Caco-2 (cell line): ENCODE data around the gene RFC1. TPM values are rescaled to one million over a fixed set of nuclear protein-coding genes. Genes with fewer than 3 reads are reported as not detected.
"Not testable (repeated sequence)": the region's sequence is repeated elsewhere in the genome, so short reads cannot be mapped to it uniquely, and the experiment has no call there.

Experiments used
- BruUV-seq: library from RNA; stranded (reverse); fragments of 400-500 nt; replicated peaks from 2 replicates; lab custom pipeline; 2021; lab: Mats Ljungman, UMichigan
- CTCF ChIA-PET: fragments of 300-600 bp; sonication (Branson Sonifier 250); formaldehyde crosslinking; loops from one replicate; lab custom pipeline; 2022; ENCODE audit warnings: antibody characterized with exemption; lab: Charles Lee
- POLR2A ChIA-PET: fragments of 300-600 bp; sonication (Branson Sonifier 250); formaldehyde crosslinking; loops from one replicate; lab custom pipeline; 2022; ENCODE audit warnings: antibody characterized with exemption; lab: Charles Lee
- DNase-seq, 2 experiments: peaks; one replicate each; pipeline versions ENCODE4 v3.0.0 to v3.0.0-alpha.2; 2020 to 2022
- H3K27me3 ChIP-seq: replicated peaks from 2 replicates; pipeline ENCODE4 v1.6.0; 2011; ENCODE audit warnings: low read length; ENCODE audit not compliant: control insufficient read depth, insufficient read depth
- H3K36me3 ChIP-seq: 2 replicates; pipeline ENCODE4 v1.5.1; 2011; ENCODE audit warnings: low read length; ENCODE audit not compliant: control insufficient read depth, insufficient read depth
- H3K4me1 ChIP-seq: fragments of 250-450 bp; sonication (Bioruptor Pico); 2 replicates; pipeline ENCODE4 v1.5.1; 2020; ENCODE audit warnings: mild to moderate bottlenecking
- H3K4me3 ChIP-seq: 2 replicates; pipeline ENCODE4 v1.5.1; 2011; ENCODE audit warnings: low read depth, mild to moderate bottlenecking, control low read depth, low read length
- H3K9me3 ChIP-seq: fragments of 250-450 bp; sonication (Bioruptor Pico); 2 replicates; pipeline ENCODE4 v1.5.1; 2020; ENCODE audit warnings: mild to moderate bottlenecking, moderate library complexity
- H3K27ac Mint-ChIP-seq: one replicate; pipeline ENCODE4 v1.8.0; 2022; ENCODE audit warnings: mixed read lengths; ENCODE audit not compliant: unreplicated experiment
- H3K27me3 Mint-ChIP-seq: one replicate; pipeline ENCODE4 v1.8.0; 2022; ENCODE audit warnings: mixed read lengths; ENCODE audit not compliant: insufficient read depth, unreplicated experiment
- H3K36me3 Mint-ChIP-seq: one replicate; pipeline ENCODE4 v1.8.0; 2022; ENCODE audit warnings: mild to moderate bottlenecking, mixed read lengths; ENCODE audit not compliant: insufficient read depth, unreplicated experiment
- H3K4me1 Mint-ChIP-seq: one replicate; pipeline ENCODE4 v1.8.0; 2022; ENCODE audit warnings: low read depth, mixed read lengths; ENCODE audit not compliant: unreplicated experiment
- H3K4me3 Mint-ChIP-seq: one replicate; pipeline ENCODE4 v1.8.0; 2022; ENCODE audit warnings: mild to moderate bottlenecking, moderate library complexity, mixed read lengths; ENCODE audit not compliant: unreplicated experiment
- H3K9me3 Mint-ChIP-seq: one replicate; pipeline ENCODE4 v1.8.0; 2022; ENCODE audit warnings: mixed read lengths; ENCODE audit not compliant: unreplicated experiment
- intact Hi-C: fragments of 100-400 bp; cut with micrococcal nuclease; formaldehyde crosslinking; loops from one replicate; pipeline ENCODE4 v1.10.0; 2022; ENCODE audit not compliant: unreplicated experiment
- total RNA-seq: library from RNA; stranded (reverse); gene quantifications from 2 replicates; pipeline ENCODE4 v1.2.3, GENCODE V29; 2022
- TF ChIP-seq, protein P1 (sequence below), 2 experiments: fragments of 200-600 bp in 1 of 2; IDR thresholded peaks; 1 replicate in 1 of 2; 2 replicates in 1 of 2; pipeline versions ENCODE4 v1.5.1 to v1.8.0; 2011 to 2022; ENCODE audit warnings: antibody characterized with exemption in 1 of 2, control low read depth in 1 of 2, inconsistent platforms in 1 of 2, low read depth in 1 of 2, low read length in 1 of 2, mild to moderate bottlenecking in 1 of 2, moderate library complexity in 1 of 2; ENCODE audit not compliant: insufficient read depth in 1 of 2, severe bottlenecking in 1 of 2, unreplicated experiment in 1 of 2

The RFC1 gene
- total RNA-seq, 1 experiment from 2014 or later = 63.4 TPM

DNA sequence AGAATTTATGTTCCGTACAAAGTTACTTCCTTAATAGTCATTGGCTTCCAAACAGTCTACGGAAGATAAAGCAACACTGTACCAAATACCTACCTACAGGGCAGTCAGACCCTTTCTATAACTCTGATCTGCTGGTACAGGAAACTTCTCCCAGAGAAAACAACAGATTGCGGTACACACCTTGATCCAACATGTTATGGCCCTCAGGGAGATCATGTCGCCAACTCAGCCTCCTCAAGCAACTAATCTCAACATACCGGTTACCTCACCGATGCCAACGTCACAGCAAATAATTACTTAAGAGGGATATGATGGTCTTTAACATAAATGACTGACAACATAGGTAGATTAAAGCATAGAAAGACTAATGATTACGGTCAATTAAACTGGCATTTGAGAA lies 70.4 kb downstream of the RFC1 start:
- H3K4me3 Mint-ChIP-seq = no peak overlapping the region
- no peak for DNase-seq
- H3K27ac Mint-ChIP-seq = no peak overlapping the region
- no peaks in the 10 kb centered on the region for H3K27me3 Mint-ChIP-seq
- Histone ChIP-seq H3K27me3 (no peaks in the 10 kb centered on the region), H3K9me3 (no peaks in the 10 kb centered on the region), H3K36me3 (0 out of 2 replicates have a peak, but pooled peaks cover 1% of the 10 kb centered on the region), H3K4me1 (no peaks in the 10 kb centered on the region), H3K4me3 (no peak overlapping the region)
- no peaks in the 10 kb centered on the region for H3K4me1 Mint-ChIP-seq
- H3K9me3 Mint-ChIP-seq = no peaks in the 10 kb centered on the region
- ChIA-PET POLR2A (no interaction called here), CTCF (no interaction called here)
- TF ChIP-seq, protein P1, sequence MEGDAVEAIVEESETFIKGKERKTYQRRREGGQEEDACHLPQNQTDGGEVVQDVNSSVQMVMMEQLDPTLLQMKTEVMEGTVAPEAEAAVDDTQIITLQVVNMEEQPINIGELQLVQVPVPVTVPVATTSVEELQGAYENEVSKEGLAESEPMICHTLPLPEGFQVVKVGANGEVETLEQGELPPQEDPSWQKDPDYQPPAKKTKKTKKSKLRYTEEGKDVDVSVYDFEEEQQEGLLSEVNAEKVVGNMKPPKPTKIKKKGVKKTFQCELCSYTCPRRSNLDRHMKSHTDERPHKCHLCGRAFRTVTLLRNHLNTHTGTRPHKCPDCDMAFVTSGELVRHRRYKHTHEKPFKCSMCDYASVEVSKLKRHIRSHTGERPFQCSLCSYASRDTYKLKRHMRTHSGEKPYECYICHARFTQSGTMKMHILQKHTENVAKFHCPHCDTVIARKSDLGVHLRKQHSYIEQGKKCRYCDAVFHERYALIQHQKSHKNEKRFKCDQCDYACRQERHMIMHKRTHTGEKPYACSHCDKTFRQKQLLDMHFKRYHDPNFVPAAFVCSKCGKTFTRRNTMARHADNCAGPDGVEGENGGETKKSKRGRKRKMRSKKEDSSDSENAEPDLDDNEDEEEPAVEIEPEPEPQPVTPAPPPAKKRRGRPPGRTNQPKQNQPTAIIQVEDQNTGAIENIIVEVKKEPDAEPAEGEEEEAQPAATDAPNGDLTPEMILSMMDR (IDR thresholded peaks at IDR 0.05; ENCODE audit: insufficient read depth in 1 of 2, low read depth in 1 of 2, low read length in 1 of 2, severe bottlenecking in 1 of 2, unreplicated experiment in 1 of 2) = no peak
- intact Hi-C loops = no loop called here
- H3K36me3 Mint-ChIP-seq = peaks cover 75% of the 10 kb centered on the region
- no TSS peak for BruUV-seq

DNA sequence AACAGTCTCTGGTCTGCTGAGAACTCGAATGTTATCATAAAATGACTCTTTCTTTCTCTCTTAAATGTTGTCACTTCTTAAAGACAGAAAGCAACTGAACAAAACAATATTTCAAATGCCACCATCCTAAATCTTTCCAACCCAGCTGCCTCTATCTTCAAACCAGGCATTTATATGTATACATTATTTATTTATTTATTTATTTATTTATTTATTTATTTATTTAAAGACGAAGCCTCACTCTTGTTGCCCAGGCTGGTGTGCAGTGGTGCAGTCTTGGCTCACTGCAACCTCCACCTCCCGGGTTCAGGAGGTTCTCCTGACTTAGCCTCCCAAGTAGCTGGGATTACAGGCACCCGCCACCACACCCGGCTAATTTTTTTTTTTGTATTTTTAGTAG lies 73.7 kb downstream of the RFC1 start:
- BruUV-seq, H3K27ac Mint-ChIP-seq, H3K27me3 Mint-ChIP-seq, H3K4me1 Mint-ChIP-seq, CTCF ChIA-PET, H3K4me1 ChIP-seq, POLR2A ChIA-PET, H3K4me3 Mint-ChIP-seq, H3K36me3 ChIP-seq, intact Hi-C loops, H3K27me3 ChIP-seq, H3K9me3 ChIP-seq, DNase-seq, H3K9me3 Mint-ChIP-seq, H3K4me3 ChIP-seq: not testable (repeated sequence)
- H3K36me3 Mint-ChIP-seq = peaks cover 66% of the 10 kb centered on the region

DNA sequence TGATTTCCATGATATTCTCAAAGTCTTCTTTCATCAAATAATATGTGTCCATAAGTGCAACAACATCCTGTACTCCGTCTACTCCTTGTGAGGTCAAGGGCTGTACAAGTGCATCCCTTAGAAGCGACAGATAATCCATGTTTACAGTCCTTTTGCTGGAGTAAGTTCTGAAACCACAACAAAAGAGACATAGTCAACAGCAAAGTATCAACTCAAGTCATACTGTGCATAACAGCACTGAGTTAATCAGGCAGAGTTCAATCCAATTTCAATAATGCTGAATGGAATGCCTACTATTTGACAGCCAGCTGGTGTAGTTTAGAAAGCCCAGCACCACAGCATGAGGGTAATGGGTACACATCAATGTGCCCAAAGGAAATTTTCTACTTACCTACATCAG lies 74.5 kb downstream of the RFC1 start:
- Histone ChIP-seq H3K36me3 (no peaks in the 10 kb centered on the region), H3K9me3 (no peaks in the 10 kb centered on the region), H3K27me3 (no peaks in the 10 kb centered on the region), H3K4me1 (no peaks in the 10 kb centered on the region), H3K4me3 (no peak overlapping the region)
- no peak overlapping the region for H3K27ac Mint-ChIP-seq
- no peaks in the 10 kb centered on the region for H3K9me3 Mint-ChIP-seq
- intact Hi-C loops = no loop called here
- BruUV-seq = no TSS peak
- no peak for DNase-seq
- H3K4me3 Mint-ChIP-seq = no peak overlapping the region
- CTCF ChIA-PET = no interaction called here
- TF ChIP-seq, protein P1 (IDR thresholded peaks at IDR 0.05; ENCODE audit: insufficient read depth in 1 of 2, low read depth in 1 of 2, low read length in 1 of 2, severe bottlenecking in 1 of 2, unreplicated experiment in 1 of 2) = no peak
- H3K27me3 Mint-ChIP-seq = no peaks in the 10 kb centered on the region
- peaks cover 64% of the 10 kb centered on the region for H3K36me3 Mint-ChIP-seq
- POLR2A ChIA-PET = no interaction called here
- H3K4me1 Mint-ChIP-seq = no peaks in the 10 kb centered on the region

DNA sequence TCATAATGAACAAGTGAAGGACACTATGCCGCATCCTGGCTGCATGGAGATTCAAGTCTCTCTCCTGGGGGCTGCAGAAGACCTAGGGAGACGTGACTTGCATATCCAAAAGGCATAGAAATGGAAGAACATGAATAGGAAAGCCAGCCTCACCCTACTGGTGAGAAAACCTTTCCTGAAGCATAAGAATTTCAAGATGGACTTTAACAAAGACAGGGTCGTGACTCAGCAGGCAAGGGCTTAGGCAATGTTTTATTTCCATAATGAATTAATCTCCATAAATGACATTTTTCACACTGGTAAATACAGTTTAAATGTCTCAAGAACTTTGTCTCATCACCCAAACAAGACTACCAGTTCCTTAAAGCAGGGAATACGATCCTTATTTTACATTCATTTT lies 78.9 kb downstream of the RFC1 start:
- no peaks in the 10 kb centered on the region for H3K4me1 Mint-ChIP-seq
- no peak overlapping the region for H3K4me3 ChIP-seq
- peaks cover 54% of the 10 kb centered on the region for H3K36me3 Mint-ChIP-seq
- no peaks in the 10 kb centered on the region for H3K27me3 Mint-ChIP-seq
- H3K36me3 ChIP-seq = no peaks in the 10 kb centered on the region
- H3K9me3 ChIP-seq = 0 out of 2 replicates have a peak, but pooled peaks cover 5% of the 10 kb centered on the region
- TF ChIP-seq, protein P1 (IDR thresholded peaks at IDR 0.05; ENCODE audit: insufficient read depth in 1 of 2, low read depth in 1 of 2, low read length in 1 of 2, severe bottlenecking in 1 of 2, unreplicated experiment in 1 of 2) = no peak
- H3K27me3 ChIP-seq = no peaks in the 10 kb centered on the region
- H3K9me3 Mint-ChIP-seq = peaks cover 11% of the 10 kb centered on the region
- no peak overlapping the region for H3K4me3 Mint-ChIP-seq
- no peaks in the 10 kb centered on the region for H3K4me1 ChIP-seq
- no peak overlapping the region for H3K27ac Mint-ChIP-seq
- ChIA-PET CTCF (no interaction called here), POLR2A (no interaction called here)
- no TSS peak for BruUV-seq
- DNase-seq = no peak
- intact Hi-C loops = no loop called here
